ENCODE data around the gene SDK2.

DNA sequence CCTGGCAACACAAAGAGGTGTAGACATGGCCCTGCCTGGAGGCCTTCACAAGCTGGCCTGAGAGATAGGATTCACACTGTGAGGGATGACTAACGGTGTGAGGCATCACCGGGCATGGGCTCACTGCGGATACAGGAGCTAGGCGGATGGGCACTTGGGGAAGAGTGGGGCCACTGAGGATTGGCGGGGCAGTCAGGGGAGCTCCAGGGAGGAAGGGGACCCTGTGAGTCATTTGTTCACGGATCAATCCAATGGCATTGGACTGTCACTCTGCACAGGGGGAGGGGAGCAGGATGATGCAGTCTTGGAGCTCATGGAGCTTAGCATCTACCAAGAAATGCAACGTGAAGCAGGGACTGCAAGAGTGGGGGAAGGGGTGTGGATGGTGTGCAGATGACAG lies 117.3 kb downstream of the SDK2 start:
- TF ChIP-seq CTCF (IDR thresholded peaks at IDR 0.05) (no peak), POLR2A (IDR thresholded peaks at IDR 0.05) (no peak)

Data from thyroid gland (tissue), 4 donors.